PFSK-1 (cell line): Measurements from ENCODE around the gene SLIT3.

Experiments
- FOXP2 ChIP-seq: optimal IDR thresholded peaks from 2 replicates; pipeline ENCODE3; 2011; ENCODE audit warnings: borderline replicate concordance, control low read depth, inconsistent platforms; ENCODE audit not compliant: insufficient read depth; ENCODE audit errors: extremely low read length, extremely low read depth
- POLR2AphosphoS5 ChIP-seq: IDR thresholded peaks from 2 replicates; pipeline ENCODE4 v1.6.1; 2012; ENCODE audit warnings: low read depth, mild to moderate bottlenecking, control low read depth, low read length, moderate library complexity
- SIN3A ChIP-seq: IDR thresholded peaks from 2 replicates; pipeline ENCODE4 v1.6.1; 2012; ENCODE audit warnings: mild to moderate bottlenecking, low read length, moderate library complexity, borderline replicate concordance; ENCODE audit not compliant: insufficient read depth
- TAF1 ChIP-seq: IDR thresholded peaks from 2 replicates; pipeline ENCODE4 v1.6.1; 2012; ENCODE audit warnings: low read length, control low read depth, borderline replicate concordance; ENCODE audit not compliant: insufficient read depth
- TF ChIP-seq, protein P1 (sequence below), 2 experiments: IDR thresholded peaks; 2 replicates each; pipeline versions ENCODE4 v1.6.1 to v1.8.0; 2011 to 2012; ENCODE audit warnings: low read depth in 2 of 2, low read length in 2 of 2, control low read depth in 1 of 2, inconsistent platforms in 1 of 2, mild to moderate bottlenecking in 1 of 2, moderate library complexity in 1 of 2; ENCODE audit not compliant: insufficient read depth in 1 of 2

Gene SLIT3

DNA sequence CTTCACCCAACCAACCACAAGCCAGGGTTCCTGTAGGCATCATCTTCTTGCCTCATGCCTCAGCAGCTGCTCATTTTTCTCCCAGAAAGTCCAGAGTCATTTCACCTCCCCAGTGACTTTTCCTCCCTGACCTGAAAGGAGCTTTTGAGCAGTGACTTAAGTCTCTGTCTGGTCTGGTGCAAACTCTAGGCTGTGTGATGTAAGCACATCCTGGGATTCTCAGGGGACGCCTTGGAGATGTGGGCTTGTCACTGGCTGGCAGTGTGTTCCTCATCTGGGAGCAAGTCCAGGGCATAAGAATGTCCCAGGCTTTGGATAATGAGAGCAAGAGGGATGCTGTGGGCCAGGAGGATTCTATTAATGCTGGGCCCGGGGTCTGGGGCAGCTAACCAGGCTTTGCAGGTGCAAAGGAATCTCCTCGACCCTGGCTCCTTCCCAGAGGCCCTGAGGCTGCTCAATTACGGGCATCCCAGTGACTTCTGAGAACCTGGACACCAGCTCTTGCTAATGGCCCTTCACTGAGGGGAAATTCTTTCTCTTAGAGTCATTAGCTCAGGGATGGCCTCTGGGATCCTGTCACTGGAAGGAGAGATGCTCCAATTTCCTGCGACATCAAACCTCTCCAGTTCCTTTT, 510.8 kb downstream of the SLIT3 start:
- TF ChIP-seq POLR2AphosphoS5 (no peak), FOXP2 (no peak), SIN3A (no peak), TAF1 (no peak)
- TF ChIP-seq, protein P1, sequence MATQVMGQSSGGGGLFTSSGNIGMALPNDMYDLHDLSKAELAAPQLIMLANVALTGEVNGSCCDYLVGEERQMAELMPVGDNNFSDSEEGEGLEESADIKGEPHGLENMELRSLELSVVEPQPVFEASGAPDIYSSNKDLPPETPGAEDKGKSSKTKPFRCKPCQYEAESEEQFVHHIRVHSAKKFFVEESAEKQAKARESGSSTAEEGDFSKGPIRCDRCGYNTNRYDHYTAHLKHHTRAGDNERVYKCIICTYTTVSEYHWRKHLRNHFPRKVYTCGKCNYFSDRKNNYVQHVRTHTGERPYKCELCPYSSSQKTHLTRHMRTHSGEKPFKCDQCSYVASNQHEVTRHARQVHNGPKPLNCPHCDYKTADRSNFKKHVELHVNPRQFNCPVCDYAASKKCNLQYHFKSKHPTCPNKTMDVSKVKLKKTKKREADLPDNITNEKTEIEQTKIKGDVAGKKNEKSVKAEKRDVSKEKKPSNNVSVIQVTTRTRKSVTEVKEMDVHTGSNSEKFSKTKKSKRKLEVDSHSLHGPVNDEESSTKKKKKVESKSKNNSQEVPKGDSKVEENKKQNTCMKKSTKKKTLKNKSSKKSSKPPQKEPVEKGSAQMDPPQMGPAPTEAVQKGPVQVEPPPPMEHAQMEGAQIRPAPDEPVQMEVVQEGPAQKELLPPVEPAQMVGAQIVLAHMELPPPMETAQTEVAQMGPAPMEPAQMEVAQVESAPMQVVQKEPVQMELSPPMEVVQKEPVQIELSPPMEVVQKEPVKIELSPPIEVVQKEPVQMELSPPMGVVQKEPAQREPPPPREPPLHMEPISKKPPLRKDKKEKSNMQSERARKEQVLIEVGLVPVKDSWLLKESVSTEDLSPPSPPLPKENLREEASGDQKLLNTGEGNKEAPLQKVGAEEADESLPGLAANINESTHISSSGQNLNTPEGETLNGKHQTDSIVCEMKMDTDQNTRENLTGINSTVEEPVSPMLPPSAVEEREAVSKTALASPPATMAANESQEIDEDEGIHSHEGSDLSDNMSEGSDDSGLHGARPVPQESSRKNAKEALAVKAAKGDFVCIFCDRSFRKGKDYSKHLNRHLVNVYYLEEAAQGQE (IDR thresholded peaks at IDR 0.05; ENCODE audit: insufficient read depth in 1 of 2, low read depth in 2 of 2, low read length in 2 of 2): no peak

DNA sequence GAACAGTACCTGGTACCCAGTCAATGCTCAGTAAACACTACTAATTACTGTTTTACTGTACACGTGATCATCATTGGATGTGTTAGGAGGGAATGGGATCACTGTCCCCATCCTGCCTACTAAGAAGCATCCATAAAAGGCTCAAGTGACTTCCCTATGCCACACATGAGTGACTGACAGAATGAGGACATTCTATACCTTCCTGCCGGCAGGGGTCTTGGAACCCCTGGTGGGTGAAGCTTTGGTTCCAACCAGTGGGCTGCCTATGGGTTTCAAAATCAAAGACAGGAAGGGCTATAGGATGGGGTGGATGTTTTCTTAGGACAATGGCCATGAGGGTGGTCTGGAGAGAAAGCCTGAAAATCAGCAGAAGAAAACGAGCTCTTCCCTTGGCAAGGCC, 512.2 kb downstream of the SLIT3 start:
- TF ChIP-seq TAF1 (no peak), POLR2AphosphoS5 (no peak), SIN3A (no peak), FOXP2 (no peak)
- TF ChIP-seq, protein P1 (IDR thresholded peaks at IDR 0.05; ENCODE audit: insufficient read depth in 1 of 2, low read depth in 2 of 2, low read length in 2 of 2): no peak

DNA sequence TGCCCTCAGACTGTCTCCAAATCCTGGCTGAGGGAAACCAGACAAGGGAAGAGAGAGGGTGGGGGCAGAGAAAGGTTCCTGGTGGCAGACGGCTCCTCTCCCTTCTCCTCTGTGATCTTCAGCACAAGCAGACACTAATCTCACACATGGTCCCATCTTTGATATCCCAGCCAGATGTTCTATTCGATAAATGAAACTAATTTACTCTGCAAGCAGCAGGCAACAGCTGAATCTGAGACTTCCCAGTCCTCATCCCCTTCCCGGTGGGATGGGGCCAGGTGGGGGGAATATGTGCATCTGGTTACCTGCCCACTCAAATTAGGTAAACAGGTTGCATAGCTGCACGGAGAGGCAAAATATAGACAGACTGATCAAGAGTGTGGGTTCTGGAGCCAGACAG, 512.8 kb downstream of the SLIT3 start:
- TF ChIP-seq SIN3A (no peak), POLR2AphosphoS5 (no peak), FOXP2 (no peak), TAF1 (no peak)
- TF ChIP-seq, protein P1 (IDR thresholded peaks at IDR 0.05; ENCODE audit: insufficient read depth in 1 of 2, low read depth in 2 of 2, low read length in 2 of 2): no peak

DNA sequence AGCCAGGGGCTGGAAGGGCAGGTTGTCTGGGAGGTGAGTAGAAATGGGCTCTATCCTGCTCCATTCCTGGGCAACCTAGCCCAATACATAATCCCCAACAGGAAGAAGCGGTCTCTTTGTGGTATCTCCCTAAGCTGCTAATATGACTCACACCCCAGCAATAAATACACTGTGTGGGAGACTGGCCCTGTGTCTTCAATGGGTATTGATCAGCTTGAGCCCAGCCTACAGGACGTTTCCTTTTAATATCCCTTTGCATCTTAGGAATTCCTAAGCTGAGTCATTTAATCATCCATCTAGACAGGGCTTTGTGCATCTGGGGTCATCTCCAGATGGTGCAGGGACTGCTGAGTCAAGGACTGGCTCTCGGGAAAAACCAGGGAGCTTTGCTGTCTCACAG, 514.8 kb downstream of the SLIT3 start:
- TF ChIP-seq, protein P1 (IDR thresholded peaks at IDR 0.05; ENCODE audit: insufficient read depth in 1 of 2, low read depth in 2 of 2, low read length in 2 of 2): no peak
- TF ChIP-seq SIN3A (no peak), TAF1 (no peak), POLR2AphosphoS5 (no peak)

DNA sequence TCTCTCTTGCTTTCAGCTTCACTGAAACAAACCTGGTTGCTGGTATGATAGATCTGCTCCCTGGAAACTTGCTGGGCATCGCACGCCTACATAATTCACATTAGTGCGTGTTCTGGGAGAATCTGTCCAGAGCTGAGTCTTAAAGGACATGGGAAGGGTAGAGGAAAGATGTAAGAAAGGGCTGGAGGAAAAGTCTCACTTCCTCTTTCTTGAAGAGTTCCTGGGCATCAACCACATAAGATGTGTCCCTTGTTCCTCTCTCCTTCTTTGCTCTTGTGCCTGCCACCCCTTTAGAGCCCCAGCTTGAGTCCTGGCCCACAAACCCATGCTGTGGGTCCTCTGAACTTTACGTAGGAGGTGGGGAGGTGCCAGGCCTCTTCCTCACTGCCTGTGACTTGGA, 516.5 kb downstream of the SLIT3 start:
- TF ChIP-seq, protein P1 (IDR thresholded peaks at IDR 0.05; ENCODE audit: insufficient read depth in 1 of 2, low read depth in 2 of 2, low read length in 2 of 2): no peak
- TF ChIP-seq TAF1 (no peak), FOXP2 (no peak), POLR2AphosphoS5 (no peak), SIN3A (no peak)
